HEK293T (cell line): ENCODE results near the gene CDX2.

ENCODE experiments used
- CTCF ChIA-PET: fragments of 350-600 bp; formaldehyde crosslinking; extraction: SDS; loops from one replicate; lab custom pipeline; 2021; ENCODE audit warnings: antibody characterized with exemption, inconsistent platforms; lab: Yijun Ruan, JAX
- POLR2A ChIA-PET: fragments of 350-600 bp; formaldehyde crosslinking; extraction: SDS; loops from one replicate; lab custom pipeline; 2020; ENCODE audit warnings: antibody characterized with exemption, inconsistent platforms; lab: Yijun Ruan, JAX
- DNase-seq: peaks from one replicate; pipeline ENCODE4 v3.0.0; 2012; ENCODE audit warnings: mixed read lengths; ENCODE audit errors: extremely low spot score
- ARNT ChIP-seq: fragments of 450-650 bp; IDR thresholded peaks from 2 replicates; pipeline ENCODE4 v1.6.1; 2017; ENCODE audit warnings: mild to moderate bottlenecking
- BHLHE40 ChIP-seq: fragments of 450-650 bp; IDR thresholded peaks from 2 replicates; pipeline ENCODE4 v1.6.1; 2016; ENCODE audit warnings: mild to moderate bottlenecking, moderate library complexity, borderline replicate concordance
- CTBP1 ChIP-seq: fragments of 450-650 bp; IDR thresholded peaks from 2 replicates; pipeline ENCODE4 v1.6.1; 2016; ENCODE audit warnings: borderline replicate concordance
- ELF4 ChIP-seq: fragments of 450-650 bp; IDR thresholded peaks from 2 replicates; pipeline ENCODE4 v1.6.1; 2017; ENCODE audit warnings: antibody characterized with exemption
- FOXA1 ChIP-seq: fragments of 450-650 bp; IDR thresholded peaks from 2 replicates; pipeline ENCODE4 v1.6.1; 2016; ENCODE audit warnings: mild to moderate bottlenecking
- FOXK2 ChIP-seq: fragments of 450-650 bp; IDR thresholded peaks from 2 replicates; pipeline ENCODE4 v1.6.1; 2016; ENCODE audit warnings: mild to moderate bottlenecking
- FOXM1 ChIP-seq: fragments of 450-650 bp; IDR thresholded peaks from 2 replicates; pipeline ENCODE4 v1.6.1; 2017; ENCODE audit warnings: mild to moderate bottlenecking, borderline replicate concordance
- HDGF ChIP-seq: fragments of 450-650 bp; IDR thresholded peaks from 2 replicates; pipeline ENCODE4 v1.6.1; 2017; ENCODE audit warnings: antibody characterized with exemption, borderline replicate concordance
- L3MBTL2 ChIP-seq: fragments of 450-650 bp; conservative IDR thresholded peaks from 2 replicates; pipeline ENCODE4 v1.6.1; 2016; ENCODE audit warnings: mild to moderate bottlenecking
- LEF1 ChIP-seq: fragments of 450-650 bp; IDR thresholded peaks from 2 replicates; pipeline ENCODE4 v1.6.1; 2017; ENCODE audit warnings: mild to moderate bottlenecking, borderline replicate concordance
- NFRKB ChIP-seq: fragments of 450-650 bp; IDR thresholded peaks from 2 replicates; pipeline ENCODE4 v1.6.1; 2016; ENCODE audit warnings: mild to moderate bottlenecking, moderate library complexity
- SP1 ChIP-seq: fragments of 450-650 bp; IDR thresholded peaks from 2 replicates; pipeline ENCODE4 v1.6.1; 2017
- SUZ12 ChIP-seq: fragments of 450-650 bp; IDR thresholded peaks from 2 replicates; pipeline ENCODE4 v1.6.1; 2016; ENCODE audit warnings: mild to moderate bottlenecking
- TARDBP ChIP-seq: fragments of 450-650 bp; IDR thresholded peaks from 2 replicates; pipeline ENCODE4 v1.6.1; 2016
- ZNF384 ChIP-seq: fragments of 450-650 bp; IDR thresholded peaks from 2 replicates; pipeline ENCODE4 v1.6.1; 2016
- TF ChIP-seq, protein P1 (sequence below): fragments of 450-650 bp; IDR thresholded peaks from 2 replicates; pipeline ENCODE4 v1.6.1; 2016

Gene CDX2

DNA sequence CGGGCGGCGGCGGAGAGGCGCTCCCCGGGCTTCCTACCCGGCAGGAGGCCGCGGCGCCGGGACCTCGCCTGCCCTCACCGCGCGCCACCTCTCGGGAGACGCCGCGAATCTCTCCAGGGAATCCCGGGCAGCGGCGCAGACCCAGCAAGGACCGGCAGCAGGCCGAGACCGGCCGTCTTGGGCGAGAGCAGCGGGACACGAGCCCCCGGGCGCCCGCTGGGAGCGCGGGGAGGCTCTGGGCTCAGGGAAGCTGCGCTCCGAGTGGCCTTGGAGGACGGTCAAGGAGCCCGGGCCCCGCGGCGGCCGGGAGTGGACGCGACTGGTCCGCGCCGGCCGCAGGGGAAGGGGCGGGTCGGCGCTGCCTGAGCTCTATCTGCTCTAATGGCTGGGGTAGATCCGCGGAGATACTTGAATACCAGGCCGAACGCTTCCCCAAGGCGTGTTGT lies 14.7 kb downstream of the CDX2 start:
- no peak for TF ChIP-seq TARDBP
- TF ChIP-seq CTBP1, result no peak
- no peak for TF ChIP-seq SP1
- no peak for TF ChIP-seq ELF4
- TF ChIP-seq ZNF384, result no peak
- no peak for TF ChIP-seq FOXM1
- TF ChIP-seq LEF1, result no peak
- no peak for TF ChIP-seq FOXK2
- TF ChIP-seq FOXA1, result no peak
- TF ChIP-seq L3MBTL2, result no peak
- POLR2A ChIA-PET, result interaction anchor here (0.8 to 1.8 kb wide), 6 partner anchors 14 to 127 kb away, joined by 3 to 10 read pairs (median 3); partner anchors contain the start of genes CDX2 and PDX1

DNA sequence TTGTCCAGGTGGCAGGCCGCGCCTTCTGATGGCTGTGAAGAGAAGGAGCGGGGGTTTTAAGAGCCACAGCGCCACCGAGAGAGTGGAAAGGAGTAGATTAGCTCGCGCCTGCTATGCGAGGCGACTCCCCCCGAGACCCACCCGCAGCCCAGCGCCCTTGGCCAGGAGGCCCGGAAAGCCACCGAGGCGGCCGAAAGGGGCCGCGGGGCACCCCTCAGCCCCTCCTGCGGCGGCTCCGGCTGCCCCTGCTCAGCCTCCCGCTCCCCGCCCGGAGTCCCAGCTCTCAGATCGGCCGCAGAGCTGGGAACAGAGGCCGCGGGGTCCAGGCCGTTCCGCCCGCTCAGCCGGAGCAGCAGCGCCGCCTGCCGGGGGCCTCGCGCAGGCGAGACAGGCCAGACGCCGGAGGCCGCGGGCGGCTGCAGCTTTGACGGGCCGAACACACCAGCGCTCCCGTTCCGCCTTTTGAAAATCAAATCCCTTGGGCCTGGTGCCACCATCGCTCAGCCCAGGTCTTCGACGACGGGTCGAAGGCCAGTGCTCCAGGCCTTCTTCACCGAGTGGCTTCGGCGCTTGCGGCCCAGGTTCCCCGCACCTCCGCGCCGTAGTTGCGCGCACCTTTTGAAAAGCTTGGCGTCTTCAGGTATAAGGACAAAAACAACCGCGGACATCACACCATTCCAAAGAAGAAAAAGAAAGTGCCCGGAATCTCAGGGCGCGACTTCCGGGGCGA lies 15.3 kb downstream of the CDX2 start:
- POLR2A ChIA-PET, result interaction anchor here (0.8 to 1.8 kb wide), 6 partner anchors 14 to 127 kb away, joined by 3 to 10 read pairs (median 3); partner anchors contain the start of genes CDX2 and PDX1
- CTCF ChIA-PET, result interaction anchor here (0.6 to 3.0 kb wide), 21 partner anchors 11 to 592 kb away, joined by 3 to 41 read pairs (median 5); partner anchors contain the start of gene PDX1
- peak; percentile 87 for DNase-seq
- no peak for TF ChIP-seq BHLHE40
- TF ChIP-seq FOXK2, result no peak
- no peak for TF ChIP-seq CTBP1
- peak; percentile 51; the same call in 1 of the 2 replicates for TF ChIP-seq FOXM1
- no peak for TF ChIP-seq ARNT
- TF ChIP-seq L3MBTL2, result no peak; the same call in 1 of the 2 replicates
- TF ChIP-seq HDGF, result no peak
- no peak for TF ChIP-seq ELF4

More for the DNA sequence above, 14.7 kb downstream of the CDX2 start:
- no peak for DNase-seq
- CTCF ChIA-PET, result interaction anchor here (0.6 to 3.0 kb wide), 14 partner anchors 11 to 593 kb away, joined by 3 to 41 read pairs (median 5); no protein-coding TSS in a partner anchor

DNA sequence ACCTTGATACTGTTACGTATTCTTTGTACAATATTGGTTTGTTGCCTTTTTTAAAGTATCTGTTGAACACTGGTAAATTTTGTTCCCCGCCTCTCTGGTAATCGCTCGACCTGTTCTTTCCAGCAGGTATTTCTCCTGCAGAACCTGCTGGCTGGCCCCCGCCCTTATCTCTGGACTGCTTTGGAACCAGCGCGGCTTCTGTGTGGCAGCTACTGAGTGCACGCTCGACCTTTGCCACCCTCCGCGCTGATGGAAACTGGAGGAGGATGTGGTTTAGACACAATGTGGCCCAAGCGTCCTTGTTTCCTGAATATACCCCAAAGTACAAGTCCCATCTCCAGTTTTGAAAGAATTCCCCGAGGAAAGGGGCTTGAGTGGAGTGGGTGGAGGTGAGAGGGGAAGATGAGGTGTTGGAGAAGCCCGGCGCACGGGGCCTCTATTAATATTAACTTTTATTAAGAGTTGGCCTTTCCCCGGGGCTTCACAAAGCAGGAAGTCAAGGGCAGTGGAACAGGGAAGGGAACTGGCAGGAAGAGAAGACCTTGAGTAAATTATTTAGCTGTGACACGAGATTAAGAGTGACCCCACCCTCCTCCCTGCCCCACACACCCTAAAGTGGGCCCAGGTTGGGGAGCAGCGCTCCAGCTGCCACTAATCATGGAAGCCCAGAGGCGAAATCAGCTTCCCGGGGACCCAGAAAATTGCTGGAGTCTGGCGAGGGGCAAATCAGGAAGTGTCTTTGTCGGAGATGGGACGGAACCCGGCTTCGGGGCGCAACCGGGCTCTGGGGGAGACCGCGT lies 16.0 kb downstream of the CDX2 start:
- no peak for DNase-seq
- ChIA-PET CTCF (interaction anchor here (0.6 to 3.0 kb wide), 19 partner anchors 11 to 591 kb away, joined by 3 to 41 read pairs (median 5); partner anchors contain the start of gene PDX1), POLR2A (interaction anchor here (1.0 to 1.8 kb wide), 4 partner anchors 15 to 123 kb away, joined by 3 to 10 read pairs (median 4); partner anchors contain the start of genes CDX2 and PDX1)
- TF ChIP-seq LEF1, result no peak
- TF ChIP-seq, protein P1, sequence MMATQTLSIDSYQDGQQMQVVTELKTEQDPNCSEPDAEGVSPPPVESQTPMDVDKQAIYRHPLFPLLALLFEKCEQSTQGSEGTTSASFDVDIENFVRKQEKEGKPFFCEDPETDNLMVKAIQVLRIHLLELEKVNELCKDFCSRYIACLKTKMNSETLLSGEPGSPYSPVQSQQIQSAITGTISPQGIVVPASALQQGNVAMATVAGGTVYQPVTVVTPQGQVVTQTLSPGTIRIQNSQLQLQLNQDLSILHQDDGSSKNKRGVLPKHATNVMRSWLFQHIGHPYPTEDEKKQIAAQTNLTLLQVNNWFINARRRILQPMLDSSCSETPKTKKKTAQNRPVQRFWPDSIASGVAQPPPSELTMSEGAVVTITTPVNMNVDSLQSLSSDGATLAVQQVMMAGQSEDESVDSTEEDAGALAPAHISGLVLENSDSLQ, result no peak
- no peak for TF ChIP-seq ARNT
- no peak for TF ChIP-seq FOXA1
- TF ChIP-seq TARDBP, result no peak
- no peak for TF ChIP-seq FOXM1
- no peak for TF ChIP-seq NFRKB
- no peak for TF ChIP-seq ELF4
- no peak for TF ChIP-seq FOXK2
- TF ChIP-seq HDGF, result no peak
- no peak for TF ChIP-seq CTBP1
- TF ChIP-seq BHLHE40, result no peak
- TF ChIP-seq SUZ12, result no peak
- TF ChIP-seq ZNF384, result no peak
- no peak for TF ChIP-seq L3MBTL2
- TF ChIP-seq SP1, result no peak

DNA sequence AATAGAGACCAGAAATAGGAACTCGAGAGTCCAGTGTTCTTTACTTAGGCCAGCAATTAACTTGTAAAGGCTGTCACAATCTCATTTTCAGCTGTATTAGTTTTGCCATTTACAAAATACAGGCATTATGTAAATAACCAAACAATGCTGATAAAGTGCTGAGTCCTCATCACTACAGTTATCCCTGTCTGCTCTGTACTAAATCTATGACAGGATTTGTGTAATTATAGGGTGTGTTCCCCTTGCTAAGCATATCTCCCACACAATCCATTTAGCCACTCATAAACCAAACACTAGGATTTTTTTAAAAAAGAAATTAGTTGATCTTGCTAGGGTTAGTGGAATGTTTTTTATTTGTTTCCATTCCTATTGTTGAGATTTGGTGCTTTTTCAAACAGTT lies 26.1 kb downstream of the CDX2 start:
- TF ChIP-seq BHLHE40 (no peak), NFRKB (no peak), ELF4 (no peak), TARDBP (no peak), LEF1 (no peak), SUZ12 (no peak), CTBP1 (no peak), SP1 (no peak), FOXM1 (no peak), HDGF (no peak), FOXA1 (no peak), L3MBTL2 (no peak), FOXK2 (no peak), ZNF384 (no peak), ARNT (no peak)
- TF ChIP-seq, protein P1, result no peak
- no peak for DNase-seq
- ChIA-PET POLR2A (no interaction called here), CTCF (interaction anchor here (0.7 to 1.4 kb wide), 2 partner anchors 11 to 30 kb away, joined by 3 read pairs; no protein-coding TSS in a partner anchor)

DNA sequence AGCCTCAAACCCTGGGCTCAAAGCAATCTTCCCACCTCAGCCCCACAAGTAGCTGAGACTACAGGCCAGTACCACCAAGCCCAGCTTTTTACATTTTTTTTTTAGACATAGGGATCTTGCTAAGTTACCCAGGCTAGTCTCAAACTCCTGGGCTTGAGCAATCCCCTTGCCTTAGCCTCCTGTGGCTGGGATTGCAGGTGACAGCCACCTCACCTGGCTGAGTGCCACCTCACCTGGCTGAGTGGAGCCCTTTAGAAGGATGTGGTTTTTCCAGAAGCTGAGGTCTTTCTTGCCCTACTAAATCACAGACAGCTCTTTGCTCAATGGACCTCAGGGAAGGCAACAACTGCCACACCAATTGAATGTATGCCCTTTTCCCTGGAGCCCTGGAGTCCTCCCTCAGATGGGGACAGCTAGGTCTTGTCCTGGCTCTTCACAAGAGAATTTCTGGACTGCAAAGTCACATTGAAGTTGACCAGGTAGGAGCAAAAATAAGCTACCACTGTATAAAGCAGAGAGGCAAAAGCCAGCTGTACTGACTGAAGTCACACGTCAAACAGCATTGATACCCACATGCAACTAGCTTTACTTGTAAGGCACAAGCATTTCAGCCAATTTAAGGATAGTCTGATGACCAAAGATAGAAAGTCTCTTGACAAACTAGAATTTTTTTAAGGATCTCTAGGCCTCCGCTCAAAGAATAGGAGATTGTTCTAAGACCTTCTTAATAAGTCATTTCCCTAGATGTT lies 35.4 kb downstream of the CDX2 start:
- DNase-seq, result no peak
- TF ChIP-seq FOXA1, result no peak
- no peak for TF ChIP-seq SP1
- POLR2A ChIA-PET, result interaction anchor here (1.0 kb wide), 1 partner anchor 20 kb away, joined by 3 read pairs; no protein-coding TSS in a partner anchor
- CTCF ChIA-PET, result interaction anchor here (0.9 kb wide), 1 partner anchor 20 kb away, joined by 3 read pairs; no protein-coding TSS in a partner anchor
